B cell (primary cell): ENCODE results near the gene CTSA.

Experiments
- EZH2 ChIP-seq: IDR thresholded peaks from 2 replicates; pipeline ENCODE4 v1.6.1; 2012; ENCODE audit warnings: borderline replicate concordance, low read depth, mild to moderate bottlenecking, moderate library complexity, low read length; ENCODE audit not compliant: insufficient read depth, poor library complexity, severe bottlenecking
- TF ChIP-seq, protein P1 (sequence below): fragments of 200-600 bp; IDR thresholded peaks from one replicate; pipeline ENCODE4 v1.8.0; 2022; ENCODE audit warnings: antibody characterized with exemption, mild to moderate bottlenecking

GRCh38 chr20:45867136-45867818, 23.9 kb upstream of the CTSA start:
- TF ChIP-seq, protein P1, sequence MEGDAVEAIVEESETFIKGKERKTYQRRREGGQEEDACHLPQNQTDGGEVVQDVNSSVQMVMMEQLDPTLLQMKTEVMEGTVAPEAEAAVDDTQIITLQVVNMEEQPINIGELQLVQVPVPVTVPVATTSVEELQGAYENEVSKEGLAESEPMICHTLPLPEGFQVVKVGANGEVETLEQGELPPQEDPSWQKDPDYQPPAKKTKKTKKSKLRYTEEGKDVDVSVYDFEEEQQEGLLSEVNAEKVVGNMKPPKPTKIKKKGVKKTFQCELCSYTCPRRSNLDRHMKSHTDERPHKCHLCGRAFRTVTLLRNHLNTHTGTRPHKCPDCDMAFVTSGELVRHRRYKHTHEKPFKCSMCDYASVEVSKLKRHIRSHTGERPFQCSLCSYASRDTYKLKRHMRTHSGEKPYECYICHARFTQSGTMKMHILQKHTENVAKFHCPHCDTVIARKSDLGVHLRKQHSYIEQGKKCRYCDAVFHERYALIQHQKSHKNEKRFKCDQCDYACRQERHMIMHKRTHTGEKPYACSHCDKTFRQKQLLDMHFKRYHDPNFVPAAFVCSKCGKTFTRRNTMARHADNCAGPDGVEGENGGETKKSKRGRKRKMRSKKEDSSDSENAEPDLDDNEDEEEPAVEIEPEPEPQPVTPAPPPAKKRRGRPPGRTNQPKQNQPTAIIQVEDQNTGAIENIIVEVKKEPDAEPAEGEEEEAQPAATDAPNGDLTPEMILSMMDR, result no peak
- TF ChIP-seq EZH2, result no peak
